HK-2 (cell line): ENCODE data around the gene TBC1D22A.

ENCODE experiments used
- DNase-seq: peaks from one replicate; pipeline ENCODE4 v3.0.0-alpha.2; 2018; ENCODE audit not compliant: unreplicated experiment

The TBC1D22A gene

GRCh38 chr22:47083379-47083986, 321.0 kb downstream of the TBC1D22A start:
- no peak for DNase-seq

- DNase-seq, result no peak
Measured at GRCh38 chr22:47084226-47084625, 321.8 kb downstream of the TBC1D22A start.

DNA sequence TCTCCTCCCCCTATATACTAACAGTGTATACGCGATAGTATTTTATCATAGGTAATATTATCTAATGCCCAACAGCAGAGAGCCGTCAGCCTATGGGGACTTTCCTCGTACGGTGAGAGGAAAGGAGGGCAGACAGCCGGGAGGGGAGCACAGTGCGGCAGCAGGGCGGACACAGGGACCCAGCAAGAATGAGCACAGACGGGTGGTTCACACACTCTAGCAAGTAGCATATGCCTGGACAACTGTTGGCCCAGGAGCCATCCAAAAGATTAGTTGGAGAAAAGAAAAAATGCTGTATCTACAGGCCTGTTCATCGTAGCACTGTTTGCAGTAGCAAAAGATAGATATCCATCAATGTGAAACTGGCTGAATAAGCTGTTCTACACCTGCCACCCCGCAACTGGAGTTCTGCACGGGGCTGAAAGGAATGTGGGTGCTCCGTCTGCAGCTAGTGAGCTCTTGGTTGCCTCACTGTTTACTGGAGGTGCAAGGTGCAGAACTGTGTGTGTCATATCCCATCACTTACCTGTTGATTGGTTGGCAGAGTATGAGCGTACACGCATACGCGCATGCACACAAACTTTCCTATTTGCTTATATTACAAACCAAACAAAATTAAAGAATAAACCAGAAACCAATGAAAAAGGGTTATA, 324.3 kb downstream of the TBC1D22A start:
- DNase-seq, result no peak

GRCh38 chr22:47088480-47089158, 326.2 kb downstream of the TBC1D22A start:
- no peak for DNase-seq

GRCh38 chr22:47089374-47089773, 326.9 kb downstream of the TBC1D22A start:
- no peak for DNase-seq

- no peak for DNase-seq
Measured at GRCh38 chr22:47089796-47090460, 327.5 kb downstream of the TBC1D22A start.

DNA sequence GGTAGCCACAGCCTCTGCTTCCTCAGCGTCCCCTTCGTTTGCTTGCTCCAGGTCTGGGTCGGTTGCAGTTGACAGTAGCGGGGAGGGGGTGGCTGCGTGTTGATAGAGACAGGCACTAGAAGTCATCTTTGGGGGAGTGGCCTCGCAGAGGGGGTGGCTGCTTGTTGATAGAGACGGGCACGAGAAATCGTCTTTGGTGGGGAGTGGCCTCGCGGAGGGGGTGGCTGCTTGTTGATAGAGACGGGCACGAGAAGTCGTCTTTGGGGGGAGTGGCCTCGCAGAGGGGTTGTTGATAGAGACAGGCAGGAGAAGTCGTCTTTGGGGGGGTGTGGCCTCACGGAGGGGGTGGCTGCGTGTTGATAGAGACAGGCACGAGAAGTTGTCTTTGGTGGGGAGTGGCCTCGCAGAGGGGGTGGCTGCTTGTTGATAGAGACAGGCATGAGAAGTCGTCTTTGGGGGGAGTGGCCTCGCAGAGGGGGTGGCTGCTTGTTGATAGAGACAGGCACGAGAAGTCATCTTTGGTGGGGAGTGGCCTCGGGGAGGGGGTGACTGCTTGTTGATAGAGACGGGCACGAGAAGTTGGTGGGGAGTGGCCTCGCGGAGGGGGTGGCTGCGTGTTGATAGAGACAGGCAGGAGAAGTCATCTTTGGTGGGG, 328.3 kb downstream of the TBC1D22A start:
- DNase-seq, result no peak

DNA sequence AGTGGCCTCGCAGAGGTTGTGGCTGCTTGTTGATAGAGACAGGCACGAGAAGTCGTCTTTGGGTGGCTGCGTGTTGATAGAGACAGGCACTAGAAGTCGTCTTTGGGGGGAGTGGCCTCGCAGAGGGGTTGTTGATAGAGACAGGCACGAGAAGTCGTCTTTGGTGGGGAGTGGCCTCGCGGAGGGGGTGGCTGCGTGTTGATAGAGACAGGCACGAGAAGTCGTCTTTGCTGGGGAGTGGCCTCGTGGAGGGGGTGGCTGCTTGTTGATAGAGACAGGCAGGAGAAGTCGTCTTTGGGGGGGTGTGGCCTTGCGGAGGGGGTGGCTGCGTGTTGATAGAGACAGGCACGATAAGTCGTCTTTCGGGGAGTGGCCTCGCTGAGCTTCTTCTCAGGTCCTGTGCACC, 328.8 kb downstream of the TBC1D22A start:
- no peak for DNase-seq

GRCh38 chr22:47091921-47092700, 329.7 kb downstream of the TBC1D22A start:
- DNase-seq, result no peak

GRCh38 chr22:47092896-47093311, 330.5 kb downstream of the TBC1D22A start:
- no peak for DNase-seq

DNA sequence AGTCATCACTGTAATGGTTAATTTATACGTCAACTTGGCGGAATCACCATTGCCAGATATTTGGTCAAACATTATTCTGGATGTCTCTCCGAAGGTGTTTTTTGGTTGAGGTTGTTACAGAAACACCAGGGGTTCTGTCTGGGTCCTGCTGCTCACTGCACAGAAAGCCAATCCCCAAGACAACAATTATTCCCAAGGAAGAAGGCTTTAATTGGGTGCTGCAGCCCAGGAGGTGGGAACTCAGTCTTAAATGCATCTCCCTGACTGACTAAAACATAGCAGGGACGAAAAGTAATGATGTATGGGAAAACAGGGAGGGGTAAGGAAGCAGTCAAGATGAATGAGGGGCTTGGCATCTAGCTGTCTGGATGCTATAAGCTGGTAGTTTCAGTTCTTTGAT, 331.3 kb downstream of the TBC1D22A start:
- DNase-seq, result no peak

- no peak for DNase-seq
Measured at GRCh38 chr22:47094861-47095330, 332.4 kb downstream of the TBC1D22A start.

DNA sequence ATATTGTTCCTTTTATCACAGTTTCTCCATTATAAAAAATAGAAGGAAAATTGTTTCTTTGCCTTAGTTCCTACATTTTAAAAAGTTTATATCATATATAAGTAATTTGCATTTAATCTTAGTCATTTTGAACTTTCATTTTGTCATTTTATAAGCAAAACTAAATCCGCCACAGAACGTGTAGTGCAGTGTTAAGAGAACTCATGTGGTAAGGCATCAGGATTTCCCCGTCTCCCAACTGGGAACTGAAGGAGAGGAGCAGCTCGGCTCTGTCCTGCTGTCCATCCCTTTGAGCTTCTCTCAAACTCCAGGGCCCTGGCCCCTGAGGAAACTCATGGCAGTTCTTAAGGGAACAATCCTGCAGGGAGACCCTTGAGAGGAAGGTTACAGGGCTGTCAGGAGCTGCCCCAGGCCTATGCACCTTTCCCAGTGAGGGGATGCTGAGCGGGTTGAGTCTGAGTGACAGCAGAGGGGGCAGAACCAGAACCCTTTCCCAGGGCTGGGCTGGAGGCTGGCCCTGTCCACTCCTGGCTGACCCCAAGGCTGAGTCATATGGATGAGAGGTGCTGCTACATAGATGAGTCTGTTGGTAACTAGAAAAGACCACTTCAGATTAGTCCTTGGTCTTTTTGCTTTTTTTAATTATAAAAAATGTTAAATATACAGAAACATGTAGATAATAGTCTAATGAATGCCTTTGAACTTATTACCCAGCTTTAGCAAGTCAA, 333.1 kb downstream of the TBC1D22A start:
- DNase-seq, result no peak

- DNase-seq, result no peak
Measured at GRCh38 chr22:47098121-47098520, 335.7 kb downstream of the TBC1D22A start.

GRCh38 chr22:47098554-47098953, 336.1 kb downstream of the TBC1D22A start:
- no peak for DNase-seq

DNA sequence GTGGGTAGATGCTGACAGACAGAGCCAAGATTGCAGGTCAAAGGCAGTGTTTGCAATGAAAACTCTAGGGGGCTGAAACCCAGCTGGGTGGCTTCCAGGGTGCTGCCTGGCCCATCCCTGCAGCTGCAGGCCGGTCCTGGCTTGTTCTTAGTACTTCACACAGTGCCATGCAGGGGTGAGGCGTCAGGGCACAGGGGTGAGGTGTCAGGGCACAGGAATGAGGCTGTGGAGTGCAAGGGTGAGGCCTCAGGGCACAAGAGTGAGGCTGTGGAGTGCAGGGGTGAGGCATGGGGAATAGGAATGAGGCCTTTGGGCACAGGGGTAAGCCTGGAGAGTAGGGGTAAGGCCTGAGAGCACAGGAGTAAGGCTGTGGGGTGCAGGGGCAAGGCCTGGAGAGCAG, 337.6 kb downstream of the TBC1D22A start:
- DNase-seq, result no peak

- DNase-seq, result no peak
Measured at GRCh38 chr22:47100646-47101200, 338.3 kb downstream of the TBC1D22A start.

DNA sequence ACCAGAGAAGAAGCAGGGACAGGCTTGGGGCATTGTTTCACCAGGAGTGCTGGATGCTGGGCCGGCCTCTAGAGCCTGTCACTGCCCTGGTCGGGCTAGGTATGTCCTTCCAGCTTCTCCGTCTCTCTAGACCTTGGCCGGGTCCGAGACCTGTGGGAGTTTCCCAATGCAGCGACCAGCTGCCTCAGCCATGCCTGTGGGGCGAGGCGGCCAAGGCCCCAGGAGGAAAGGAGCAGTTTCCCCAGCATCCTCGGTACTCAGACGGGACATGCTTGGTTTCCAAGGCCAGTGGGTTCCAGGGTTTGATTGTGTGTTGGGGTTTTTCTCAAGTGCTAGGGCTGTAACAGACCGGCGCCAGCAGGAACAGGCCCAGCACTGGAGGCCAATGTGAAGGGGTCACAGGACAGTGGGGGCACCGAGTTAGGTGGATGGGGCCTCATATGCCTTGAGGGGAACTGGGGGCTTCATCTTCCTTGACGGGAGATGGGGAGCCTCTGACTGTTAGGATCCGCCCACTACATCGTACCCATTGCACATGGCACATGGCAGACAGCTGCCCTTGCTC, 339.0 kb downstream of the TBC1D22A start:
- no peak for DNase-seq

- no peak for DNase-seq
Measured at GRCh38 chr22:47102081-47102480, 339.6 kb downstream of the TBC1D22A start.

GRCh38 chr22:47102648-47103047, 340.2 kb downstream of the TBC1D22A start:
- DNase-seq, result no peak
